ENCODE measurements around the gene ATF3. TPM values are rescaled to one million over a fixed set of nuclear protein-coding genes. Genes with fewer than 3 reads are reported as not detected.

Gene ATF3
- total RNA-seq, 4 donors from 2014 or later = 8.2 to 71.6 (median 17.2) TPM

- TF ChIP-seq CTCF (IDR thresholded peaks at IDR 0.05) (no peak), POLR2A (IDR thresholded peaks at IDR 0.05) (no peak)
- intact Hi-C loops (cut with DNase I; ENCODE audit: low total_unique reads) = no loop called here
- H3K4me3 ChIP-seq (ENCODE audit: low read depth, poor library complexity, severe bottlenecking) = no peak overlapping the region
- no peak for DNase-seq (ENCODE audit: low spot score in 2 of 2)
- 74% methylated on average over 7 of the region's 7 CpGs for WGBS, 2 donors
These were observed 24.9 kb upstream of the ATF3 start for GRCh38 chr1:212583643-212584042.

DNA sequence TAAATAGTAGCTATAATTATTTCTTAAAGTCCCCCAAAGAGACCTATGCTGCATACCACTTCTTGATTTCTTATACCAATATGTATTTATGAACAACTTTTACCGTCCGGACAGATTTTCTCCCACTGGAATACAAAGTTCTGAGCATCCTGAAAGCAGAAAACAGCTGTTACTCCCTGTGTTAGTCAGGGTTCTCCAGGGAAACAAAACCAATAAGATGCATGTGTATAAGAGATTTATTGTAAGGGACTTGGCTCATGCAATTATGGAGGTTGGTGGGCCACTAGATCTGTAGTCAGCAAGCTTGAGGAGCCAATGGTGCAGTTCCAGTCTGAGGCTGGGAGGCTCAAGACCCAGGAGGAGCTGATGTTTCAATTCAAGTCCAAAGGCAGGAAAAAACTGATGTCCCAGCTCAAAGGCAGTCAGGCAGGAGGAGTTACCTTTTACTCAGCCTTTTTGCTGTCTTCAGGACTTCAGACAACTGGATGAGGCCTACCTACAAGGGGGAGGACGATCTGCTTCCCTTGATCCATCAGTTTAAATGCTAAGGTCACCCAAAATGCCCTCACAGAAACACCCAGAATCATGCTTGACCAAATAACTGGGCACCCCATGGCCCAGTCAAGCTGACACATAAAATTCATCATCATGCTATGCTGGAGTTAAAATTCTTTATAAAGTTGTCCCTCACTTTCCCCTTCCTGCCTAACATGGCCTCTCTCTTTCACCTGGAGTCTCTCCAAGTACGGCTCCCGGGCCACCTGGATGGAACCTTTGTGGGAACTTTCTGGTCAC is 24.3 kb upstream of the ATF3 start:
- no peak for DNase-seq (ENCODE audit: low spot score in 2 of 2)
- 94 to 95% methylated on average over 5 of the region's 5 CpGs for WGBS, 2 donors
- intact Hi-C loops (cut with DNase I; ENCODE audit: low total_unique reads) = no loop called here
- no peak overlapping the region for H3K4me3 ChIP-seq (ENCODE audit: low read depth, poor library complexity, severe bottlenecking)
- TF ChIP-seq CTCF (IDR thresholded peaks at IDR 0.05) = no peak

- no peak for DNase-seq (ENCODE audit: low spot score in 2 of 2)
- 85 to 87% methylated on average over 6 of the region's 6 CpGs for WGBS, 2 donors
- no peak overlapping the region for H3K4me3 ChIP-seq (ENCODE audit: low read depth, poor library complexity, severe bottlenecking)
- intact Hi-C loops (cut with DNase I; ENCODE audit: low total_unique reads) = no loop called here
- no peak for TF ChIP-seq CTCF (IDR thresholded peaks at IDR 0.05)
- TF ChIP-seq POLR2A (IDR thresholded peaks at IDR 0.05) = no peak
These were observed 23.4 kb upstream of the ATF3 start for GRCh38 chr1:212585210-212585609.

DNA sequence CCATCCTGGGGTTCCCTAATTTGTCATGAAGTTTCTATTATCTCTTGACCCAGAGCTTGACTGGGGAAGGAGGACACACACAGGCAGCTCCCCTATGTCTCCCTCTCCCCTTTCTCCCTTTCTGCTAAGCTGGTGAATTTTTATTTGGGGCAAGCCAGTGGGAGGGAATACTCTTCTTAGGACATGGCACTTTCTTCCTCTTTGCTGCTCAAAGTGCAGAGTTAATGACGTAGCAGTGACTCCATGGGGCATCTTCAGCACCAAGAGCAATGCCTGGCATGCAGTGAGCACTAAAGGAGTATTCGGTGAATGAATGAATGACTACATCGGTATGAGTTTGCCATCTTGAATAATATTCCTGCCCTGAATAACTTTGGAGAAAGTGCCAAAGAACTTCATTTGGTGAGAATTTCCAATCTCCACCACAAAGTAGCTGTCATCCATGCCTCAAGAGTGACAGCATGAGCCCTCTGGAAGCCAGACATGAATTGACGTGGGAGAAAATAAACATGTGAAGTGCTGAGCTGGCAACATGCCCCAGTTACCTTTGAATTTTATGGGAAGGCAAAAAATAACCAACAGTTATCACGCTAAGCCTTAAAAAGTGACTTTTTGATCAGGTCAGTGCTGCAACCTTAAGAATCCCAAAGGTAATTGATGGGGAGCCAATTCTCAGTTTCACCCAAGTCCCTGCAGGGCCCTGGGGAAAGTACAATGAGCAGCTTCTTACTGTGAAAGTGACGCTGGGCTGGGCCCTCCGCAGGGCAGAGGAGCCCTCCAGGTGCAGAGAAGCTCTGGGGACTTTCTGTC is 22.1 kb upstream of the ATF3 start:
- intact Hi-C loops (cut with DNase I; ENCODE audit: low total_unique reads) = no loop called here
- WGBS, 2 donors = 70 to 86% methylated on average over 7 of the region's 7 CpGs
- TF ChIP-seq POLR2A (IDR thresholded peaks at IDR 0.05) (no peak), CTCF (IDR thresholded peaks at IDR 0.05) (no peak)
- DNase-seq (ENCODE audit: low spot score in 2 of 2) = no peak
- no peak overlapping the region for H3K4me3 ChIP-seq (ENCODE audit: low read depth, poor library complexity, severe bottlenecking)

DNA sequence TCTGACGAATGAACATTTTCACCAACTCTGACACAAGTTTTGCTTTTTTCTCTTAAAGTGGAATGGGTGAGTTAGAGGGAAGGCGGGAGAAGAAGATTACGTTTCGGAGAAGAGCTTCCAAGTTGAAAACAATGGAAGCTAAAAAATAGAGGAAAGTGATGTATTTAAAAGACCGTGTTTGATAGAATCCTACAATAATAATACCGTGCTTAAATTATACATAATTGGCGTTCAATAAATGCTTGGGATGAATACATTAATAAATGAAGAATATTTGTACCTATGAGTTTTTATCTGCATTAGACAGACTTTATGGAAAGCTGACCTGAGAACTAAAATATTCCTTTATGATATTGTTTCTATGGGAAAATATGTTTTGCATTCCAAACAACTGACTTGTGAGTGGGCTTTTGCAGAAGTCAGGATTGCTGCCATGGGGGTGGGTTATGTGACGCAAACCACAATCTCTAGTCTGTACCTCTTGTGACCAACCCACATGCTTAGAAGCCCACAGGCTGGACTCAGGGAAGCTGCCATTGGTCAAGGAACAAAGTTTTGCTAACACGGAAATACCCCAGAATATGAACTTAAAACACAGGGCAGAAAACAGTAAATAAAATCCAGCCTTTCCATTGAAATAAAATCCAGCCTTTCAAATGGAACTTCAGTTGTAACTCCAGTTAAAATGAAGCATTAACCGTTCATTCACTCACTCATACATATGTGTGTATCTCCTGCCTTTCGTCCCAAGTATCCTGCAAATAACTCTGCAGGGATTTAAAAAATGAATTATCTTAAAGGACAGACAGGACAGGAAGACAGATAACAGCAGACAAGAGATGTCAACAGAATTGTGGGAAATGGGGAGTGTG is 21.3 kb upstream of the ATF3 start:
- WGBS, 2 donors = 77 to 85% methylated on average over 11 of the region's 11 CpGs
- TF ChIP-seq CTCF (IDR thresholded peaks at IDR 0.05) (no peak), POLR2A (IDR thresholded peaks at IDR 0.05) (no peak)
- intact Hi-C loops (cut with DNase I; ENCODE audit: low total_unique reads) = no loop called here
- no peak overlapping the region for H3K4me3 ChIP-seq (ENCODE audit: low read depth, poor library complexity, severe bottlenecking)
- no peak for DNase-seq (ENCODE audit: low spot score in 2 of 2)

Data from lower leg skin (tissue), 4 donors.